ENCODE data around the gene BPHL.

DNA sequence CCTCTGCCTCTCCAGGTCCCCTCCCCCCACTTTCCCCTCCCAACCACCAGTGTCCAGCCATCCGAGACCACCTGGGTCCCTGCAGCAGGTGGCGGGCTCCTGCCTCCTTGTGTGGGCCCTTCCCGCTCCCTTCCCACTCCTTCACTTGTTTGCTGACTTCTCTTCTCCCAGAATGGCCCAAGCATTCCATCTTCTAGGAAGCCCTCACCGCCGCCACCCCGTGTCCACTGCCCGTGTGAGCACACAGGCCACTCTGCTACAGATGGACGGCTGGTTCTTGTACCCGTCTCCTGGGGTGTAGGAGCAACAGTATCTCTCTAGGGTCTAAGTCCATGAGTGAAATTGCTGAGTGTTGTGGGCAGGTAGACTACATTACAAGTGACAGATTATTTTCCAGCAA is 15.0 kb downstream of the BPHL start:
- TF ChIP-seq, protein P1, sequence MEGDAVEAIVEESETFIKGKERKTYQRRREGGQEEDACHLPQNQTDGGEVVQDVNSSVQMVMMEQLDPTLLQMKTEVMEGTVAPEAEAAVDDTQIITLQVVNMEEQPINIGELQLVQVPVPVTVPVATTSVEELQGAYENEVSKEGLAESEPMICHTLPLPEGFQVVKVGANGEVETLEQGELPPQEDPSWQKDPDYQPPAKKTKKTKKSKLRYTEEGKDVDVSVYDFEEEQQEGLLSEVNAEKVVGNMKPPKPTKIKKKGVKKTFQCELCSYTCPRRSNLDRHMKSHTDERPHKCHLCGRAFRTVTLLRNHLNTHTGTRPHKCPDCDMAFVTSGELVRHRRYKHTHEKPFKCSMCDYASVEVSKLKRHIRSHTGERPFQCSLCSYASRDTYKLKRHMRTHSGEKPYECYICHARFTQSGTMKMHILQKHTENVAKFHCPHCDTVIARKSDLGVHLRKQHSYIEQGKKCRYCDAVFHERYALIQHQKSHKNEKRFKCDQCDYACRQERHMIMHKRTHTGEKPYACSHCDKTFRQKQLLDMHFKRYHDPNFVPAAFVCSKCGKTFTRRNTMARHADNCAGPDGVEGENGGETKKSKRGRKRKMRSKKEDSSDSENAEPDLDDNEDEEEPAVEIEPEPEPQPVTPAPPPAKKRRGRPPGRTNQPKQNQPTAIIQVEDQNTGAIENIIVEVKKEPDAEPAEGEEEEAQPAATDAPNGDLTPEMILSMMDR (IDR thresholded peaks at IDR 0.05): no peak
- TF ChIP-seq SIN3A (IDR thresholded peaks at IDR 0.05; ENCODE audit: borderline replicate concordance, low read depth, low read length) (no peak), SMC3 (IDR thresholded peaks at IDR 0.05; ENCODE audit: low read depth, low read length) (no peak), RFX5 (IDR thresholded peaks at IDR 0.05; ENCODE audit: low read length) (no peak), NRF1 (IDR thresholded peaks at IDR 0.05; ENCODE audit: low read depth, low read length) (no peak), ELF1 (IDR thresholded peaks at IDR 0.05) (no peak), POLR2AphosphoS5 (IDR thresholded peaks at IDR 0.05; ENCODE audit: low read depth, low read length) (no peak), TCF12 (IDR thresholded peaks at IDR 0.05) (no peak), EZH2phosphoT487 (IDR thresholded peaks at IDR 0.05; ENCODE audit: borderline replicate concordance, low read depth) (no peak), RCOR1 (IDR thresholded peaks at IDR 0.05; ENCODE audit: low read length) (no peak), MXI1 (IDR thresholded peaks at IDR 0.05; ENCODE audit: low read depth, low read length) (no peak), EP300 (IDR thresholded peaks at IDR 0.05; ENCODE audit: borderline replicate concordance in 1 of 2, low read depth in 1 of 2, low read length in 1 of 2) (no peak)

All from SK-N-SH (cell line).